ENCODE results near the gene NFIC. TPM values are rescaled to one million over a fixed set of nuclear protein-coding genes. Genes with fewer than 3 reads are reported as not detected.
"Not testable (repeated sequence)": the region's sequence is repeated elsewhere in the genome, so short reads cannot be mapped to it uniquely, and the experiment has no call there.

NFIC gene
- total and polyA plus RNA-seq, 2 experiments from 2014 or later, result 7.8 to 20.9 TPM

- Histone ChIP-seq H3K36me3 (replicated peaks; ENCODE audit: insufficient read depth, low read depth) (no peaks in the 10 kb centered on the region), H2AFZ (no peak overlapping the region), H3K27me3 (no peaks in the 10 kb centered on the region), H3K9me3 (ENCODE audit: low read depth) (no peaks in the 10 kb centered on the region), H3K4me2 (no peak overlapping the region), H3K4me1 (ENCODE audit: insufficient read depth) (peaks cover 4% of the 10 kb centered on the region), H3K9me2 (replicated peaks; ENCODE audit: insufficient read depth) (no peaks in the 10 kb centered on the region), H4K20me1 (ENCODE audit: insufficient read depth, poor library complexity, severe bottlenecking) (no peaks in the 10 kb centered on the region), H3K79me2 (no peaks in the 10 kb centered on the region), H3K4me3 (no peak overlapping the region), H3K27ac (no peak overlapping the region)
- WGBS (ENCODE audit: low lambda C conversion rate, missing lambda C conversion rate), result 83% methylated on average over 9 of the region's 9 CpGs
- DNase-seq (ENCODE audit: low spot score), result no peak
- no peak for TF ChIP-seq EZH2phosphoT487 (IDR thresholded peaks at IDR 0.05; ENCODE audit: low read depth, severe bottlenecking, unreplicated experiment)
- no peak for TF ChIP-seq EZH2 (IDR thresholded peaks at IDR 0.05; ENCODE audit: borderline replicate concordance)
- TF ChIP-seq CTCF (IDR thresholded peaks at IDR 0.05; ENCODE audit: poor library complexity), result no peak
These were observed 24.1 kb upstream of the NFIC start for GRCh38 chr19:3342246-3342645.

DNA sequence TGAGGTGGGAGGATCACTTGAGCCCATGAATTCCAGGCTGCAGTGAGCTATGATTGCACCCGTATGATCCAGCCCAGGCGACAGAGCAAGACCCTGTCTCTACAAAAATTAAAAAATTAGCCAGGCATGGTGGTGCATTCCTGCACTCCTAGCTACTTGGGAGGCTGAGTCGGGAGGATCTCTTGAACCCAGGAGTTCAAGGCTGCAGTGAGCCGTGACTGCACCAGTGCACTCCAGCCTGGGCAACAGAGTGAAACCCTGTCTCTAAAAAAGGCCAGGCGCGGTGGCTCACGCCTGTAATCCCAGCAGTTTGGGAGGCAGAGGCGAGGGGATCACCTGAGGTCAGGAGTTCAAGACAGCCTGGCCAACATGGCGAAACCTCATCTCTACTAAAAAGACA is 23.4 kb upstream of the NFIC start:
- H3K27ac ChIP-seq; H2AFZ ChIP-seq; DNase-seq (ENCODE audit: low spot score); H3K4me2 ChIP-seq; H3K9me3 ChIP-seq (ENCODE audit: low read depth); H3K79me2 ChIP-seq; H3K36me3 ChIP-seq (replicated peaks; ENCODE audit: insufficient read depth, low read depth); H3K4me3 ChIP-seq; H3K9me2 ChIP-seq (replicated peaks; ENCODE audit: insufficient read depth); H3K4me1 ChIP-seq (ENCODE audit: insufficient read depth); H3K27me3 ChIP-seq; H4K20me1 ChIP-seq (ENCODE audit: insufficient read depth, poor library complexity, severe bottlenecking): not testable (repeated sequence)
- 91% methylated on average over 9 of the region's 9 CpGs for WGBS (ENCODE audit: low lambda C conversion rate, missing lambda C conversion rate)

DNA sequence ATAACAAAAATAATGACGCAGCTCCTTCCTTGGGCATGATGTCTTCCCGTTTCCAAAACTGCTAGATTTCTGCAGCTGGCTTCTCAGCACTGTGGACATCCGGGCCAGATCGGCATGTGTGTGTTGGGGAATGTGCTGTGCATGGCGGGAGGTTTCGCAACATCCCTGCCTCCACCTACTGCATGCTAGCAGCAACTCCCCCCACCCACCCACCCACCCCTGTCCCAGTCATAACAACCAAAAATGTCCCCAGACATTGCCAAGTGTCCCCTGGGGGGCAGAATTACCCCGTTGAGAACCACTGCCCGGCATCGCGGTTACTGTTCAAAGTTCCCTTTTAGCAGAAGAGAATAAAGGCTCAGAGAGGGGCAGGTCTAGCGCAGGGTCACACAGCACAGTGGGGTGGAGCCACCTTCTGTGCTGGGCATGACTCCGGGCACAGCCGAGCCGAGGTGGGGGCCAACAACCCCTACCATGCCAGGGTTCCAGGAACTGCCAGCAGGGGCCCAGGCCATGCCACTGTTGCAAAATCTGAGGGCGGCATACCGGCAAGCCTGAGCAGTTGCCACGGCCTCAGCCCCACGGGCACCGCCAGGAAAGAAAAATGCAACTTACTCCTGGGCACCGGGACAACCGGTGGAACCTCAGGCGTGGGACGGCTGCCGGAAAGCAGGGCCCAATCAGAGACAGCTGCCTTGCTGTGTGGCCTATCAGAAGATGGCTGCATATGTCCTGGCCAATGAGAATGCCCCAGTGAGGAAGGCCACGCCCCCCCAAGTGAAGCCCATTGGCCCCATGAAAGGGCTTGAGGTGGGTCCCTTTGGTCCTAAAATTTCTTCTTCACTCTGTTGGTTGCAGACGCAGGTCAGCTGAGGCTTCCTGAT is 22.5 kb upstream of the NFIC start:
- TF ChIP-seq CTCF (IDR thresholded peaks at IDR 0.05; ENCODE audit: poor library complexity), result no peak
- no peak for TF ChIP-seq EZH2 (IDR thresholded peaks at IDR 0.05; ENCODE audit: borderline replicate concordance)
- TF ChIP-seq EZH2phosphoT487 (IDR thresholded peaks at IDR 0.05; ENCODE audit: low read depth, severe bottlenecking, unreplicated experiment), result no peak
- Histone ChIP-seq H2AFZ (no peak overlapping the region), H4K20me1 (ENCODE audit: insufficient read depth, poor library complexity, severe bottlenecking) (no peaks in the 10 kb centered on the region), H3K9me3 (ENCODE audit: low read depth) (no peaks in the 10 kb centered on the region), H3K79me2 (no peaks in the 10 kb centered on the region), H3K36me3 (replicated peaks; ENCODE audit: insufficient read depth, low read depth) (no peaks in the 10 kb centered on the region), H3K4me3 (no peak overlapping the region), H3K9me2 (replicated peaks; ENCODE audit: insufficient read depth) (no peaks in the 10 kb centered on the region), H3K27me3 (no peaks in the 10 kb centered on the region), H3K4me2 (no peak overlapping the region), H3K4me1 (ENCODE audit: insufficient read depth) (no peaks in the 10 kb centered on the region), H3K27ac (no peak overlapping the region)
- DNase-seq (ENCODE audit: low spot score), result no peak
- 77% methylated on average over 24 of the region's 26 CpGs for WGBS (ENCODE audit: low lambda C conversion rate, missing lambda C conversion rate)
